WTC11 (cell line): Measurements from ENCODE around the gene MCAT. TPM values are rescaled to one million over a fixed set of nuclear protein-coding genes. Genes with fewer than 3 reads are reported as not detected.

Experiments used
- AR ChIP-seq: fragments of 250-450 bp; sonication (Bioruptor Pico); IDR thresholded peaks from 2 replicates; pipeline ENCODE4 v1.9.0; 2021; ENCODE audit warnings: mild to moderate bottlenecking
- CBFB ChIP-seq: sonication (generic); formaldehyde crosslinking; IDR thresholded peaks from 2 replicates; pipeline ENCODE4 v1.8.1; 2022; ENCODE audit warnings: mild to moderate bottlenecking, low read depth, missing genetic modification reagents
- CDX4 ChIP-seq: fragments of 250-450 bp; sonication (Bioruptor Pico); IDR thresholded peaks from 2 replicates; pipeline ENCODE4 v1.9.0; 2021; ENCODE audit warnings: moderate library complexity, mild to moderate bottlenecking, inconsistent platforms, borderline replicate concordance
- CREM ChIP-seq: sonication (generic); formaldehyde crosslinking; IDR thresholded peaks from 2 replicates; pipeline ENCODE4 v1.8.1; 2022; ENCODE audit warnings: mild to moderate bottlenecking, missing genetic modification reagents, moderate library complexity
- E2F5 ChIP-seq: sonication (generic); formaldehyde crosslinking; IDR thresholded peaks from 2 replicates; pipeline ENCODE4 v1.8.1; 2022; ENCODE audit warnings: mild to moderate bottlenecking, moderate library complexity, missing genetic modification reagents
- EMX1 ChIP-seq: fragments of 250-450 bp; sonication (Bioruptor Pico); IDR thresholded peaks from 2 replicates; pipeline ENCODE4 v1.8.0; 2021; ENCODE audit warnings: mild to moderate bottlenecking
- ESRRA ChIP-seq: sonication (generic); formaldehyde crosslinking; IDR thresholded peaks from 2 replicates; pipeline ENCODE4 v1.8.1; 2022; ENCODE audit warnings: mild to moderate bottlenecking, missing genetic modification reagents, borderline replicate concordance
- ETV6 ChIP-seq: sonication (generic); formaldehyde crosslinking; IDR thresholded peaks from 2 replicates; pipeline ENCODE4 v1.8.1; 2022; ENCODE audit warnings: mild to moderate bottlenecking, missing genetic modification reagents
- FOXJ3 ChIP-seq: sonication (generic); formaldehyde crosslinking; IDR thresholded peaks from 2 replicates; pipeline ENCODE4 v1.9.0; 2021; ENCODE audit warnings: missing genetic modification reagents, mild to moderate bottlenecking, borderline replicate concordance
- JUN ChIP-seq: sonication (generic); formaldehyde crosslinking; IDR thresholded peaks from 2 replicates; pipeline ENCODE4 v1.8.0; 2023; ENCODE audit warnings: mild to moderate bottlenecking, missing genetic modification reagents
- MLX ChIP-seq: sonication (generic); formaldehyde crosslinking; IDR thresholded peaks from 2 replicates; pipeline ENCODE4 v1.8.1; 2023; ENCODE audit warnings: mild to moderate bottlenecking, missing genetic modification reagents, moderate library complexity
- MYBL2 ChIP-seq: sonication (generic); formaldehyde crosslinking; IDR thresholded peaks from 2 replicates; pipeline ENCODE4 v1.8.1; 2023; ENCODE audit warnings: mild to moderate bottlenecking, moderate library complexity, missing genetic modification reagents
- NFATC4 ChIP-seq: fragments of 250-450 bp; sonication (Bioruptor Pico); IDR thresholded peaks from 2 replicates; pipeline ENCODE4 v1.9.0; 2021; ENCODE audit warnings: mild to moderate bottlenecking
- PRDM15 ChIP-seq: sonication (generic); formaldehyde crosslinking; IDR thresholded peaks from 2 replicates; pipeline ENCODE4 v1.8.0; 2022; ENCODE audit warnings: missing genetic modification reagents
- PREB ChIP-seq: sonication (generic); formaldehyde crosslinking; IDR thresholded peaks from 2 replicates; pipeline ENCODE4 v1.8.1; 2022; ENCODE audit warnings: mild to moderate bottlenecking, missing genetic modification reagents, moderate library complexity, borderline replicate concordance
- PRRX2 ChIP-seq: fragments of 250-450 bp; sonication (Bioruptor Pico); IDR thresholded peaks from 2 replicates; pipeline ENCODE4 v1.8.0; 2021; ENCODE audit warnings: mild to moderate bottlenecking
- RORB ChIP-seq: fragments of 250-450 bp; sonication (Bioruptor Pico); IDR thresholded peaks from 2 replicates; pipeline ENCODE4 v1.9.0; 2021; ENCODE audit warnings: mild to moderate bottlenecking
- SMAD3 ChIP-seq: sonication (generic); formaldehyde crosslinking; IDR thresholded peaks from 2 replicates; pipeline ENCODE4 v1.8.0; 2022; ENCODE audit warnings: missing genetic modification reagents, mild to moderate bottlenecking, borderline replicate concordance
- SOX15 ChIP-seq: fragments of 250-450 bp; sonication (Bioruptor Pico); IDR thresholded peaks from 2 replicates; pipeline ENCODE4 v1.9.0; 2021; ENCODE audit warnings: mild to moderate bottlenecking
- TEAD1 ChIP-seq: sonication (generic); formaldehyde crosslinking; IDR thresholded peaks from 2 replicates; pipeline ENCODE4 v1.8.0; 2022; ENCODE audit warnings: mild to moderate bottlenecking, missing genetic modification reagents
- ZBTB21 ChIP-seq: sonication (generic); formaldehyde crosslinking; IDR thresholded peaks from 2 replicates; pipeline ENCODE4 v1.8.1; 2023; ENCODE audit warnings: mild to moderate bottlenecking, missing genetic modification reagents, borderline replicate concordance
- ZBTB43 ChIP-seq: sonication (generic); formaldehyde crosslinking; IDR thresholded peaks from 2 replicates; pipeline ENCODE4 v1.8.1; 2023; ENCODE audit warnings: mild to moderate bottlenecking, missing genetic modification reagents
- ZNF219 ChIP-seq: sonication (generic); formaldehyde crosslinking; IDR thresholded peaks from 2 replicates; pipeline ENCODE4 v1.8.0; 2023; ENCODE audit warnings: missing genetic modification reagents, mild to moderate bottlenecking, borderline replicate concordance
- ZNF317 ChIP-seq: sonication (generic); formaldehyde crosslinking; IDR thresholded peaks from 2 replicates; pipeline ENCODE4 v1.8.1; 2023; ENCODE audit warnings: low read depth, mild to moderate bottlenecking, moderate library complexity, missing genetic modification reagents, borderline replicate concordance
- ZNF423 ChIP-seq: fragments of 250-450 bp; sonication (Bioruptor Pico); IDR thresholded peaks from 2 replicates; pipeline ENCODE4 v2.1.2; 2022; ENCODE audit warnings: mild to moderate bottlenecking, moderate library complexity
- ZNF671 ChIP-seq: fragments of 250-450 bp; sonication (Bioruptor Pico); IDR thresholded peaks from 2 replicates; pipeline ENCODE4 v1.8.0; 2021; ENCODE audit warnings: mild to moderate bottlenecking
- ZSCAN18 ChIP-seq: fragments of 250-450 bp; sonication (Bioruptor Pico); IDR thresholded peaks from 2 replicates; pipeline ENCODE4 v2.1.2; 2022; ENCODE audit warnings: mild to moderate bottlenecking, moderate library complexity
- total RNA-seq: library from RNA; stranded (reverse); gene quantifications from 3 replicates; pipeline ENCODE4 v1.2.3, GENCODE V29; 2021

Gene MCAT
- total RNA-seq, 1 experiment from 2014 or later: 18.5 TPM

GRCh38 chr22:43088984-43089717 lies 54.0 kb downstream of the MCAT start, which contains the start of gene TTLL1 (continued):
- TF ChIP-seq E2F5 (CRISPR knock-in tag) (peak; percentile 67; the same call in 1 of the 2 replicates), ZBTB43 (CRISPR knock-in tag) (no peak), RORB (no peak), AR (CRISPR knock-in tag) (no peak), PREB (no peak), CREM (CRISPR knock-in tag) (0 out of 2 replicates have a peak, but pooled peaks have one; percentile 64), MYBL2 (CRISPR knock-in tag) (peak; percentile 65; the same call in 1 of the 2 replicates), SOX15 (CRISPR knock-in tag) (no peak), EMX1 (no peak), SMAD3 (no peak), JUN (CRISPR knock-in tag) (no peak), PRRX2 (CRISPR knock-in tag) (no peak), ZNF317 (CRISPR knock-in tag) (no peak), ESRRA (peak; percentile 68; the same call in 1 of the 2 replicates), PRDM15 (CRISPR knock-in tag) (peak; percentile 37; the same call in 1 of the 2 replicates), TEAD1 (CRISPR knock-in tag) (peak; percentile 61; the same call in 1 of the 2 replicates), ZNF423 (CRISPR knock-in tag) (0 out of 2 replicates have a peak, but pooled peaks have one; percentile 20), ZNF671 (CRISPR knock-in tag) (no peak), NFATC4 (CRISPR knock-in tag) (no peak), CBFB (CRISPR knock-in tag) (0 out of 2 replicates have a peak, but pooled peaks have one; percentile 73), CDX4 (CRISPR knock-in tag) (no peak), ETV6 (CRISPR knock-in tag) (peak; percentile 92), ZSCAN18 (CRISPR knock-in tag) (no peak), ZBTB21 (CRISPR knock-in tag) (peak; percentile 55; the same call in 1 of the 2 replicates), ZNF219 (CRISPR knock-in tag) (no peak), FOXJ3 (CRISPR knock-in tag) (no peak), MLX (CRISPR knock-in tag) (no peak)
